K562 (cell line): ENCODE results near the gene CD79A. TPM values are rescaled to one million over a fixed set of nuclear protein-coding genes. Genes with fewer than 3 reads are reported as not detected.

ENCODE experiments used
- ATAC-seq: fragments of 200-7000 bp; cut with Tn5 transposase; 3 replicates; pipeline ENCODE4 v1.9.1; 2020; ENCODE audit warnings: moderate library complexity
- BruUV-seq: library from RNA; stranded (reverse); fragments of 400-500 nt; replicated peaks from 2 replicates; lab custom pipeline; 2021; lab: Mats Ljungman, UMichigan
- CTCF ChIA-PET: fragments of 300-600 bp; formaldehyde crosslinking; extraction: SDS; loops from one replicate; lab custom pipeline; 2021; ENCODE audit warnings: low intra/inter-chr PET ratio; lab: Yijun Ruan, JAX
- POLR2A ChIA-PET: fragments of 300-600, 350-650 bp; sonication (Branson Sonifier 250); formaldehyde crosslinking; extraction: SDS; loops from one replicate; lab custom pipeline; 2021; ENCODE audit warnings: antibody characterized with exemption, inconsistent platforms; lab: Yijun Ruan, JAX
- DNase-seq, 4 experiments: peaks; one replicate each; pipeline versions ENCODE4 v3.0.0 to v3.0.0-alpha.2; 2011 to 2018; ENCODE audit warnings: low spot score in 3 of 4, mixed read lengths in 3 of 4; ENCODE audit errors: extremely low read depth in 1 of 4
- FAIRE-seq: peaks from 2 replicates; lab custom pipeline; 2011; peaks lifted over from hg19 to GRCh38; lab: Jason Lieb, UNC
- H2AFZ ChIP-seq: 2 replicates; pipeline ENCODE4 v1.6.0; 2011; ENCODE audit warnings: low read depth, low read length, control low read depth, inconsistent platforms
- H3K27ac ChIP-seq: fragments of 200-600 bp; 3 replicates; pipeline ENCODE4 v1.8.0; 2011; ENCODE audit warnings: low read depth, mild to moderate bottlenecking, control low read depth, inconsistent platforms, low read length, moderate library complexity, mixed read lengths; ENCODE audit errors: extremely low read depth
- H3K27me3 ChIP-seq, 2 experiments: fragments of 300-600 bp in 1 of 2; 2 replicates in 1 of 2; 3 replicates in 1 of 2; pipeline versions ENCODE4 v1.6.0 to v1.8.0; 2011; ENCODE audit warnings: inconsistent platforms in 2 of 2, low read length in 2 of 2, mild to moderate bottlenecking in 1 of 2, mixed read lengths in 1 of 2, moderate library complexity in 1 of 2; ENCODE audit not compliant: control insufficient read depth in 2 of 2, insufficient read depth in 2 of 2
- H3K36me3 ChIP-seq: fragments of 300-600 bp; 3 replicates; pipeline ENCODE4 v1.8.0; 2011; ENCODE audit warnings: mild to moderate bottlenecking, low read length, inconsistent platforms; ENCODE audit not compliant: control insufficient read depth, insufficient read depth
- H3K4me1 ChIP-seq, 2 experiments: fragments of 200-600 bp in 1 of 2; replicated peaks in 1 of 2; 2 replicates in 1 of 2; 3 replicates in 1 of 2; pipeline versions ENCODE4 v1.5.1 to v1.8.0; 2011; ENCODE audit warnings: inconsistent platforms in 2 of 2, low read length in 2 of 2, mild to moderate bottlenecking in 1 of 2, mixed read lengths in 1 of 2, moderate library complexity in 1 of 2; ENCODE audit not compliant: control insufficient read depth in 2 of 2, insufficient read depth in 2 of 2
- H3K4me2 ChIP-seq: 2 replicates; pipeline ENCODE4 v1.6.1; 2011; ENCODE audit warnings: low read length, control low read depth, inconsistent platforms, mixed read lengths; ENCODE audit not compliant: insufficient read depth
- H3K4me3 ChIP-seq: fragments of 200-600 bp; sonication (generic), shearing (Covaris generic); 2 replicates; pipeline ENCODE4 v1.5.1; 2016; ENCODE audit warnings: control low read depth, inconsistent platforms
- H3K79me2 ChIP-seq: fragments of 200-600 bp; 3 replicates; pipeline ENCODE4 v1.8.0; 2011; ENCODE audit warnings: low read length, inconsistent platforms; ENCODE audit not compliant: control insufficient read depth, insufficient read depth
- H3K9ac ChIP-seq, 2 experiments: 2 replicates each; pipeline versions ENCODE4 v1.6.0 to v1.6.1; 2011; ENCODE audit warnings: low read depth in 2 of 2, low read length in 2 of 2, control low read depth in 1 of 2, inconsistent platforms in 1 of 2, mild to moderate bottlenecking in 1 of 2, mixed read lengths in 1 of 2; ENCODE audit not compliant: insufficient read depth in 1 of 2
- H3K9me1 ChIP-seq: one replicate; pipeline ENCODE4 v1.6.0; 2011; ENCODE audit warnings: inconsistent platforms, mild to moderate bottlenecking, low read length, moderate library complexity; ENCODE audit not compliant: control insufficient read depth, insufficient read depth
- H3K9me3 ChIP-seq: replicated peaks from 2 replicates; pipeline ENCODE4 v1.5.1; 2011; ENCODE audit warnings: low read depth, low read length, inconsistent platforms; ENCODE audit not compliant: control insufficient read depth, insufficient read depth
- H4K20me1 ChIP-seq: replicated peaks from 2 replicates; pipeline ENCODE4 v1.6.1; 2011; ENCODE audit warnings: low read length, inconsistent platforms, mixed read lengths; ENCODE audit not compliant: control insufficient read depth, insufficient read depth
- HNRNPL ChIP-seq: fragments of 200-400 bp; formaldehyde crosslinking; IDR thresholded peaks from 2 replicates; pipeline ENCODE4 v1.6.1; 2017; ENCODE audit warnings: low read depth, mild to moderate bottlenecking, low read length
- KAT2B ChIP-seq: IDR thresholded peaks from one replicate; pipeline ENCODE4 v1.6.1; 2012; ENCODE audit warnings: low read depth, mild to moderate bottlenecking, control low read depth, inconsistent platforms, low read length, moderate library complexity
- KLF10 ChIP-seq: fragments of 250-450 bp; sonication (Bioruptor Pico); IDR thresholded peaks from 2 replicates; pipeline ENCODE4 v1.6.1; 2021; ENCODE audit warnings: matching md5 sums
- KLF6 ChIP-seq: fragments of 250-450 bp; sonication (Bioruptor Pico); IDR thresholded peaks from 2 replicates; pipeline ENCODE4 v1.4.0; 2020; ENCODE audit warnings: mild to moderate bottlenecking, moderate library complexity, borderline replicate concordance
- NCOA4 ChIP-seq: fragments of 450-650 bp; IDR thresholded peaks from 2 replicates; pipeline ENCODE4 v1.6.1; 2018; ENCODE audit warnings: mild to moderate bottlenecking; ENCODE audit not compliant: partially characterized antibody
- RBM25 ChIP-seq: fragments of 200-400 bp; formaldehyde crosslinking; IDR thresholded peaks from 2 replicates; pipeline ENCODE4 v1.6.1; 2018; ENCODE audit warnings: low read length, low read depth, moderate library complexity; ENCODE audit not compliant: severe bottlenecking
- SP1 ChIP-seq: sonication (generic); formaldehyde crosslinking; IDR thresholded peaks from 2 replicates; pipeline ENCODE4 v1.8.1; 2022; ENCODE audit warnings: mild to moderate bottlenecking, missing genetic modification reagents
- SP2 ChIP-seq: IDR thresholded peaks from 2 replicates; pipeline ENCODE4 v1.6.1; 2011; ENCODE audit warnings: mild to moderate bottlenecking, low read depth, low read length, moderate library complexity; ENCODE audit not compliant: poor library complexity, severe bottlenecking; ENCODE audit errors: extremely low read depth
- TFAM ChIP-seq: fragments of 250-450 bp; sonication (Bioruptor Pico); conservative IDR thresholded peaks from 2 replicates; pipeline ENCODE4 v1.5.0; 2021; ENCODE audit warnings: mild to moderate bottlenecking, moderate library complexity
- ZNF165 ChIP-seq: fragments of 250-450 bp; sonication (Bioruptor Pico); IDR thresholded peaks from 2 replicates; pipeline ENCODE4 v1.4.0; 2020; ENCODE audit warnings: borderline replicate concordance
- ZNF583 ChIP-seq: fragments of 250-450 bp; sonication (Bioruptor Pico); IDR thresholded peaks from 2 replicates; pipeline ENCODE4 v1.4.0; 2020
- WGBS: fragments of 100-300 bp; shearing (Covaris generic); methylation state at CpG from one replicate; pipeline ENCODE4 v1.1.6; 2016; ENCODE audit warnings: low coverage, mixed read lengths; ENCODE audit not compliant: insufficient coverage; ENCODE audit errors: missing lambda C conversion rate; 5-methylcytosine and 5-hydroxymethylcytosine counted together
- in situ Hi-C: fragments of 300-500 bp; cut with MboI; formaldehyde crosslinking; loops from 4 replicates; pipeline ENCODE4 v1.15.0; 2018; ENCODE audit warnings: inconsistent platforms, mixed read lengths
- intact Hi-C: fragments of 100-400 bp; cut with micrococcal nuclease; formaldehyde crosslinking; loops from 2 replicates; pipeline ENCODE4 v1.14.2; 2022
- polyA plus RNA-seq, 8 experiments: library from polyadenylated mRNA; depleted of rRNA in 4 of 8; stranded (reverse) in 5 of 8; unstranded in 3 of 8; fragments of >200 nt; fragmentation: Nextera tagmentation in 2 of 8; fragmentation: Illumina TruSeq in 1 of 8; extraction: Ambion mirVana in 2 of 8; extraction: Trizol in 1 of 8; gene quantifications; 2 replicates each; pipeline versions ENCODE4 v1.2.1 to v1.2.3, GENCODE V29; 2011 to 2014; ENCODE audit warnings: inconsistent platforms in 1 of 8, missing spikeins in 1 of 8
- total RNA-seq, 7 experiments: library from RNA; depleted of rRNA in 6 of 7; stranded (reverse); fragments of >200 nt in 6 of 7; fragmentation: Illumina TruSeq in 2 of 7; extraction: Trizol in 2 of 7; gene quantifications; 2 replicates each; pipeline versions ENCODE4 v1.2.1 to v1.2.3, GENCODE V29; 2011 to 2021; ENCODE audit warnings: low replicate concordance in 1 of 7
- TF ChIP-seq, protein P1 (sequence below): sonication (generic); formaldehyde crosslinking; IDR thresholded peaks from 2 replicates; pipeline ENCODE4 v1.8.0; 2023; ENCODE audit warnings: mild to moderate bottlenecking, missing genetic modification reagents
- TF ChIP-seq, protein P2 (sequence below): fragments of 450-650 bp; IDR thresholded peaks from 2 replicates; pipeline ENCODE4 v1.6.1; 2017; ENCODE audit warnings: antibody characterized with exemption
- TF ChIP-seq, protein P3 (sequence below): IDR thresholded peaks from 2 replicates; pipeline ENCODE4 v1.6.1; 2016; ENCODE audit warnings: missing genetic modification characterization, missing compliant biosample characterization

Gene CD79A
- total and polyA plus RNA-seq, 9 of the 15 experiments (the other 6 are each of a cell fraction or from before 2014, with no cell fraction given), result 0.04 to 0.72 (median 0.17) TPM; not detected in 3

DNA sequence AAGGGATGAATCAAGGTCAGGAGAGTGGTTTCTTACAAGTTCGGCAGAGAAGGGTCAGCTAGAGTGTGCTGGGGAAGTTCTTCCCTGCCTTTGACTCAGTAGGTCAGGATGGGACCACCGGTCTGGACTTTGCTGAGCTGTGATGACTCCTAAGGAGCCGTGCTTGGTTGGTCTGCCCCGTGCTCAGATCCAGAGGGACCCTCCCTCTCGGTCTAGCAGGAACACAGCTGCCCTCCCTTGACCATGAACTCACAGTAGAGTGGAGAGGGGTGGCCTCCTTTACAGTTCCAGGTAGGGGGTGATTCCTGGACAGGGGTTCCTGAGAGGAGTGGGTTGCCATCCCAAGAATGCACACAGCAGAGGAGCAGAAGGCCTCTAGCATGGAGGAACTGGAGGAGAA, 12.7 kb upstream of the CD79A start:
- 89% methylated on average over 5 of the region's 5 CpGs for WGBS
- TF ChIP-seq KAT2B (no peak), SP2 (no peak), TFAM (no peak), NCOA4 (no peak), ZNF165 (CRISPR knock-in tag) (no peak), HNRNPL (no peak), ZNF583 (CRISPR knock-in tag) (no peak), SP1 (CRISPR knock-in tag) (peak; percentile 27; the same call in 1 of the 2 replicates), RBM25 (no peak), KLF6 (CRISPR knock-in tag) (no peak), KLF10 (no peak)
- TF ChIP-seq, protein P1, sequence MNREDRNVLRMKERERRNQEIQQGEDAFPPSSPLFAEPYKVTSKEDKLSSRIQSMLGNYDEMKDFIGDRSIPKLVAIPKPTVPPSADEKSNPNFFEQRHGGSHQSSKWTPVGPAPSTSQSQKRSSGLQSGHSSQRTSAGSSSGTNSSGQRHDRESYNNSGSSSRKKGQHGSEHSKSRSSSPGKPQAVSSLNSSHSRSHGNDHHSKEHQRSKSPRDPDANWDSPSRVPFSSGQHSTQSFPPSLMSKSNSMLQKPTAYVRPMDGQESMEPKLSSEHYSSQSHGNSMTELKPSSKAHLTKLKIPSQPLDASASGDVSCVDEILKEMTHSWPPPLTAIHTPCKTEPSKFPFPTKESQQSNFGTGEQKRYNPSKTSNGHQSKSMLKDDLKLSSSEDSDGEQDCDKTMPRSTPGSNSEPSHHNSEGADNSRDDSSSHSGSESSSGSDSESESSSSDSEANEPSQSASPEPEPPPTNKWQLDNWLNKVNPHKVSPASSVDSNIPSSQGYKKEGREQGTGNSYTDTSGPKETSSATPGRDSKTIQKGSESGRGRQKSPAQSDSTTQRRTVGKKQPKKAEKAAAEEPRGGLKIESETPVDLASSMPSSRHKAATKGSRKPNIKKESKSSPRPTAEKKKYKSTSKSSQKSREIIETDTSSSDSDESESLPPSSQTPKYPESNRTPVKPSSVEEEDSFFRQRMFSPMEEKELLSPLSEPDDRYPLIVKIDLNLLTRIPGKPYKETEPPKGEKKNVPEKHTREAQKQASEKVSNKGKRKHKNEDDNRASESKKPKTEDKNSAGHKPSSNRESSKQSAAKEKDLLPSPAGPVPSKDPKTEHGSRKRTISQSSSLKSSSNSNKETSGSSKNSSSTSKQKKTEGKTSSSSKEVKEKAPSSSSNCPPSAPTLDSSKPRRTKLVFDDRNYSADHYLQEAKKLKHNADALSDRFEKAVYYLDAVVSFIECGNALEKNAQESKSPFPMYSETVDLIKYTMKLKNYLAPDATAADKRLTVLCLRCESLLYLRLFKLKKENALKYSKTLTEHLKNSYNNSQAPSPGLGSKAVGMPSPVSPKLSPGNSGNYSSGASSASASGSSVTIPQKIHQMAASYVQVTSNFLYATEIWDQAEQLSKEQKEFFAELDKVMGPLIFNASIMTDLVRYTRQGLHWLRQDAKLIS (CRISPR knock-in tag), result 0 out of 2 replicates have a peak, but pooled peaks have one; percentile 32
- TF ChIP-seq, protein P2, sequence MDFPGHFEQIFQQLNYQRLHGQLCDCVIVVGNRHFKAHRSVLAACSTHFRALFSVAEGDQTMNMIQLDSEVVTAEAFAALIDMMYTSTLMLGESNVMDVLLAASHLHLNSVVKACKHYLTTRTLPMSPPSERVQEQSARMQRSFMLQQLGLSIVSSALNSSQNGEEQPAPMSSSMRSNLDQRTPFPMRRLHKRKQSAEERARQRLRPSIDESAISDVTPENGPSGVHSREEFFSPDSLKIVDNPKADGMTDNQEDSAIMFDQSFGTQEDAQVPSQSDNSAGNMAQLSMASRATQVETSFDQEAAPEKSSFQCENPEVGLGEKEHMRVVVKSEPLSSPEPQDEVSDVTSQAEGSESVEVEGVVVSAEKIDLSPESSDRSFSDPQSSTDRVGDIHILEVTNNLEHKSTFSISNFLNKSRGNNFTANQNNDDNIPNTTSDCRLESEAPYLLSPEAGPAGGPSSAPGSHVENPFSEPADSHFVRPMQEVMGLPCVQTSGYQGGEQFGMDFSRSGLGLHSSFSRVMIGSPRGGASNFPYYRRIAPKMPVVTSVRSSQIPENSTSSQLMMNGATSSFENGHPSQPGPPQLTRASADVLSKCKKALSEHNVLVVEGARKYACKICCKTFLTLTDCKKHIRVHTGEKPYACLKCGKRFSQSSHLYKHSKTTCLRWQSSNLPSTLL, result no peak
- TF ChIP-seq, protein P3, sequence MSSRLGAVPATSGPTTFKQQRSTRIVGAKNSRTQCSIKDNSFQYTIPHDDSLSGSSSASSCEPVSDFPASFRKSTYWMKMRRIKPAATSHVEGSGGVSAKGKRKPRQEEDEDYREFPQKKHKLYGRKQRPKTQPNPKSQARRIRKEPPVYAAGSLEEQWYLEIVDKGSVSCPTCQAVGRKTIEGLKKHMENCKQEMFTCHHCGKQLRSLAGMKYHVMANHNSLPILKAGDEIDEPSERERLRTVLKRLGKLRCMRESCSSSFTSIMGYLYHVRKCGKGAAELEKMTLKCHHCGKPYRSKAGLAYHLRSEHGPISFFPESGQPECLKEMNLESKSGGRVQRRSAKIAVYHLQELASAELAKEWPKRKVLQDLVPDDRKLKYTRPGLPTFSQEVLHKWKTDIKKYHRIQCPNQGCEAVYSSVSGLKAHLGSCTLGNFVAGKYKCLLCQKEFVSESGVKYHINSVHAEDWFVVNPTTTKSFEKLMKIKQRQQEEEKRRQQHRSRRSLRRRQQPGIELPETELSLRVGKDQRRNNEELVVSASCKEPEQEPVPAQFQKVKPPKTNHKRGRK, result no peak

More for the DNA sequence above, 12.7 kb upstream of the CD79A start:
- peak overlapping the region; percentile 5 to 63; a peak in 2 of 4 replicates for H3K9ac ChIP-seq
- intact Hi-C loops, result no loop called here
- in situ Hi-C loops, result no loop called here
- no peak overlapping the region for H3K4me3 ChIP-seq
- TSS peak; percentile 0 for BruUV-seq
- no peak overlapping the region for H2AFZ ChIP-seq
- peaks cover 85% of the 10 kb centered on the region for H3K36me3 ChIP-seq
- H3K27ac ChIP-seq, result peak overlapping the region; percentile 38; the same call in 2 of the 3 replicates
- ChIA-PET CTCF (no interaction called here), POLR2A (interaction anchor here (0.6 to 3.2 kb wide), 6 partner anchors 8 to 170 kb away, joined by 3 to 25 read pairs (median 4); no protein-coding TSS in a partner anchor)
- FAIRE-seq (no peak), ATAC-seq (no peak), DNase-seq (no peak)
- H3K9me3 ChIP-seq, result no peaks in the 10 kb centered on the region
- H3K4me1 ChIP-seq, result peaks cover 30 to 41% of the 10 kb centered on the region in 2 experiments
- no peaks in the 10 kb centered on the region for H3K27me3 ChIP-seq
- peak overlapping the region; percentile 2; the same call in 1 of the 2 replicates for H3K4me2 ChIP-seq
- peaks cover 8% of the 10 kb centered on the region for H3K9me1 ChIP-seq
- H4K20me1 ChIP-seq, result peaks cover 54% of the 10 kb centered on the region
- peaks cover 84% of the 10 kb centered on the region for H3K79me2 ChIP-seq
